Ecto neural progenitor cell (in vitro differentiated cells): Measurements from ENCODE around the gene MEIOB.
"Not testable (repeated sequence)": the region's sequence is repeated elsewhere in the genome, so short reads cannot be mapped to it uniquely, and the experiment has no call there.

Experiments
- DNase-seq: peaks from one replicate; pipeline ENCODE4 v3.0.0-alpha.2; 2018; ENCODE audit warnings: low spot score

The MEIOB gene

GRCh38 chr16:1876468-1876867, 4.5 kb upstream of the MEIOB start:
- no peak for DNase-seq

GRCh38 chr16:1876066-1876465, 4.1 kb upstream of the MEIOB start:
- DNase-seq, result not testable (repeated sequence)

- DNase-seq, result no peak
Measured at GRCh38 chr16:1874854-1875253, 2.9 kb upstream of the MEIOB start.

- DNase-seq, result no peak
Measured at GRCh38 chr16:1870365-1871082, 1.4 kb downstream of the MEIOB start.

GRCh38 chr16:1865902-1866690, 5.9 kb downstream of the MEIOB start:
- no peak for DNase-seq

- DNase-seq, result no peak
Measured at GRCh38 chr16:1863681-1864460, 8.1 kb downstream of the MEIOB start.

- no peak for DNase-seq
Measured at GRCh38 chr16:1862394-1862793, 9.6 kb downstream of the MEIOB start.

- no peak for DNase-seq
Measured at GRCh38 chr16:1861730-1862129, 10.2 kb downstream of the MEIOB start.

- no peak for DNase-seq
Measured at GRCh38 chr16:1859650-1860049, 12.3 kb downstream of the MEIOB start.

GRCh38 chr16:1858189-1858865, 13.6 kb downstream of the MEIOB start:
- DNase-seq, result no peak

GRCh38 chr16:1857433-1858097, 14.4 kb downstream of the MEIOB start:
- no peak for DNase-seq

- no peak for DNase-seq
Measured at GRCh38 chr16:1851793-1852192, 20.2 kb downstream of the MEIOB start.

GRCh38 chr16:1850981-1851380, 21.0 kb downstream of the MEIOB start:
- DNase-seq, result no peak

- DNase-seq, result no peak
Measured at GRCh38 chr16:1846416-1846815, 25.5 kb downstream of the MEIOB start.

GRCh38 chr16:1845985-1846384, 26.0 kb downstream of the MEIOB start:
- no peak for DNase-seq

- DNase-seq, result no peak
Measured at GRCh38 chr16:1839554-1839953, 32.4 kb downstream of the MEIOB start.

GRCh38 chr16:1834096-1834495, 37.9 kb downstream of the MEIOB start:
- DNase-seq, result no peak

- no peak for DNase-seq
Measured at GRCh38 chr16:1832838-1833454, 39.0 kb downstream of the MEIOB start.

- DNase-seq, result no peak
Measured at GRCh38 chr16:1831186-1832075, 40.5 kb downstream of the MEIOB start.

- DNase-seq, result no peak
Measured at GRCh38 chr16:1830213-1830612, 41.8 kb downstream of the MEIOB start.
